Measurements from ENCODE around the gene BPIFB6.

DNA sequence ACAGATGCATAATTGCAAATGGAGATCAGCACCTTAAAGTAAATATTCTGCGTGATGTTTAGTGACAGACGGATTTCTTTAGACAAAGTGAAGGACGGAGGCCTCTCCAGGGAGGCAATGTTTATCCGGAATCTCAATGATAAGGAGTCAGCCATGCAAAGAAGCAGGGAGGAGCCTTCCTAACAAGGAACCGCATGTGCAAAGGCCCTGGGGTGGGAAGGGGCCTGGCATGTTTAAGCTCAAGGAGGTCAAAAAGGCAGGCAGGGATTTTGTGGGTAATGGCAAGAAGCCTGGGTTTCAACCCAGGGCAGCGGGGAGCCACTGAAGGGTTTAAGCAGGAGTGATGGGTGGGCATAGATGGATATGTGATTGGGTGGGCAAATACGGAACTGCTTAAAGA, 22.9 kb downstream of the BPIFB6 start:
- TF ChIP-seq EP300 (IDR thresholded peaks at IDR 0.05), result no peak
- TF ChIP-seq, protein P1, sequence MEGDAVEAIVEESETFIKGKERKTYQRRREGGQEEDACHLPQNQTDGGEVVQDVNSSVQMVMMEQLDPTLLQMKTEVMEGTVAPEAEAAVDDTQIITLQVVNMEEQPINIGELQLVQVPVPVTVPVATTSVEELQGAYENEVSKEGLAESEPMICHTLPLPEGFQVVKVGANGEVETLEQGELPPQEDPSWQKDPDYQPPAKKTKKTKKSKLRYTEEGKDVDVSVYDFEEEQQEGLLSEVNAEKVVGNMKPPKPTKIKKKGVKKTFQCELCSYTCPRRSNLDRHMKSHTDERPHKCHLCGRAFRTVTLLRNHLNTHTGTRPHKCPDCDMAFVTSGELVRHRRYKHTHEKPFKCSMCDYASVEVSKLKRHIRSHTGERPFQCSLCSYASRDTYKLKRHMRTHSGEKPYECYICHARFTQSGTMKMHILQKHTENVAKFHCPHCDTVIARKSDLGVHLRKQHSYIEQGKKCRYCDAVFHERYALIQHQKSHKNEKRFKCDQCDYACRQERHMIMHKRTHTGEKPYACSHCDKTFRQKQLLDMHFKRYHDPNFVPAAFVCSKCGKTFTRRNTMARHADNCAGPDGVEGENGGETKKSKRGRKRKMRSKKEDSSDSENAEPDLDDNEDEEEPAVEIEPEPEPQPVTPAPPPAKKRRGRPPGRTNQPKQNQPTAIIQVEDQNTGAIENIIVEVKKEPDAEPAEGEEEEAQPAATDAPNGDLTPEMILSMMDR (IDR thresholded peaks at IDR 0.05), result no peak
